HEK293 (cell line): Measurements from ENCODE around the gene KRTDAP.

Experiments used
- CTCF ChIA-PET: fragments of 350-600 bp; formaldehyde crosslinking; extraction: SDS; loops from one replicate; lab custom pipeline; 2021; ENCODE audit warnings: antibody characterized with exemption; lab: Yijun Ruan, JAX
- POLR2A ChIA-PET: fragments of 300-600 bp; formaldehyde crosslinking; extraction: SDS; loops from one replicate; lab custom pipeline; 2020; ENCODE audit warnings: antibody characterized with exemption, inconsistent platforms; lab: Yijun Ruan, JAX
- H3K27ac ChIP-seq: fragments of 200-500 bp; sonication (Bioruptor generic); 2 replicates; pipeline ENCODE4 v1.5.1; 2014; ENCODE audit warnings: low read depth, low read length, control low read depth, inconsistent platforms; ENCODE audit errors: extremely low read depth
- H3K36me3 ChIP-seq, 2 experiments: fragments of 200-500 bp in 1 of 2; sonication (Bioruptor generic) in 1 of 2; 1 replicate in 1 of 2; 2 replicates in 1 of 2; pipeline ENCODE4 v1.5.1; 2014 to 2017; ENCODE audit warnings: inconsistent platforms in 2 of 2, low read length in 2 of 2; ENCODE audit not compliant: control insufficient read depth in 2 of 2, insufficient read depth in 1 of 2
- H3K4me1 ChIP-seq: fragments of 200-500 bp; sonication (Bioruptor generic); 2 replicates; pipeline ENCODE4 v1.5.1; 2014; ENCODE audit warnings: mild to moderate bottlenecking, low read length, inconsistent platforms; ENCODE audit not compliant: control insufficient read depth, insufficient read depth
- H3K4me3 ChIP-seq: 2 replicates; pipeline ENCODE4 v1.5.1; 2011; ENCODE audit warnings: low read depth, mild to moderate bottlenecking, control low read depth, low read length, moderate library complexity
- H3K9me3 ChIP-seq: fragments of 200-500 bp; sonication (Bioruptor generic); 2 replicates; pipeline ENCODE4 v1.5.1; 2014; ENCODE audit warnings: low read depth, low read length, inconsistent platforms; ENCODE audit not compliant: control insufficient read depth, insufficient read depth
- GLI2 ChIP-seq: fragments of 450-650 bp; formaldehyde crosslinking; IDR thresholded peaks from 2 replicates; pipeline ENCODE4; 2017; ENCODE audit warnings: missing biosample characterization, missing genetic modification characterization, low read depth, borderline replicate concordance
- GLI4 ChIP-seq: fragments of 450-650 bp; formaldehyde crosslinking; IDR thresholded peaks from 2 replicates; pipeline ENCODE4 v1.5.1; 2016; ENCODE audit warnings: missing biosample characterization, missing genetic modification characterization
- SCRT2 ChIP-seq: fragments of 450-650 bp; formaldehyde crosslinking; IDR thresholded peaks from 2 replicates; pipeline ENCODE4 v1.5.1; 2016; ENCODE audit warnings: missing biosample characterization, missing genetic modification characterization
- TRIM28 ChIP-seq: IDR thresholded peaks from 2 replicates; pipeline ENCODE4 v1.6.1; 2011; ENCODE audit warnings: low read length, control low read depth, borderline replicate concordance
- ZBTB17 ChIP-seq: fragments of 450-650 bp; formaldehyde crosslinking; IDR thresholded peaks from 2 replicates; pipeline ENCODE4 v1.5.1; 2016; ENCODE audit warnings: missing biosample characterization, missing genetic modification characterization
- ZIC2 ChIP-seq: fragments of 450-650 bp; formaldehyde crosslinking; IDR thresholded peaks from 2 replicates; pipeline ENCODE4 v1.5.1; 2016; ENCODE audit warnings: missing biosample characterization, missing genetic modification characterization
- ZNF140 ChIP-seq: fragments of 450-650 bp; formaldehyde crosslinking; IDR thresholded peaks from 2 replicates; pipeline ENCODE4 v1.5.1; 2016; ENCODE audit warnings: missing biosample characterization, missing genetic modification characterization
- ZNF174 ChIP-seq: fragments of 450-650 bp; formaldehyde crosslinking; IDR thresholded peaks from 2 replicates; pipeline ENCODE4 v1.5.0; 2017; ENCODE audit warnings: missing biosample characterization, mild to moderate bottlenecking, missing genetic modification characterization
- ZNF239 ChIP-seq: fragments of 450-650 bp; formaldehyde crosslinking; IDR thresholded peaks from 2 replicates; pipeline ENCODE4 v1.5.1; 2016; ENCODE audit warnings: missing biosample characterization, missing genetic modification characterization
- ZNF335 ChIP-seq: fragments of 450-650 bp; formaldehyde crosslinking; conservative IDR thresholded peaks from 2 replicates; pipeline ENCODE4 v1.5.1; 2016; ENCODE audit warnings: missing biosample characterization, missing genetic modification characterization
- ZNF366 ChIP-seq: fragments of 450-650 bp; formaldehyde crosslinking; conservative IDR thresholded peaks from 2 replicates; pipeline ENCODE4 v1.5.1; 2016; ENCODE audit warnings: missing biosample characterization, missing genetic modification characterization
- ZNF473 ChIP-seq: fragments of 450-650 bp; formaldehyde crosslinking; IDR thresholded peaks from 2 replicates; pipeline ENCODE4 v1.5.1; 2017; ENCODE audit warnings: missing biosample characterization, missing genetic modification characterization
- ZNF623 ChIP-seq: fragments of 450-650 bp; formaldehyde crosslinking; IDR thresholded peaks from 2 replicates; pipeline ENCODE4 v1.5.1; 2016; ENCODE audit warnings: missing biosample characterization, missing genetic modification characterization
- ZNF677 ChIP-seq: fragments of 450-650 bp; IDR thresholded peaks from 2 replicates; pipeline ENCODE4 v1.5.0; 2018; ENCODE audit warnings: missing biosample characterization, mild to moderate bottlenecking, missing genetic modification characterization, moderate library complexity
- ZNF785 ChIP-seq: fragments of 450-650 bp; formaldehyde crosslinking; IDR thresholded peaks from 2 replicates; pipeline ENCODE4 v1.5.1; 2016; ENCODE audit warnings: missing biosample characterization, missing genetic modification characterization
- ZNF791 ChIP-seq: fragments of 450-650 bp; formaldehyde crosslinking; IDR thresholded peaks from 2 replicates; pipeline ENCODE4 v1.5.1; 2016; ENCODE audit warnings: missing biosample characterization, missing genetic modification characterization
- TF ChIP-seq, protein P1 (sequence below): fragments of 450-650 bp; formaldehyde crosslinking; IDR thresholded peaks from 2 replicates; pipeline ENCODE4 v1.5.1; 2016; ENCODE audit warnings: missing biosample characterization, missing genetic modification characterization
- TF ChIP-seq, protein P2 (sequence below): fragments of 450-650 bp; formaldehyde crosslinking; IDR thresholded peaks from 2 replicates; pipeline ENCODE4 v1.5.1; 2016; ENCODE audit warnings: missing biosample characterization, missing genetic modification characterization
- TF ChIP-seq, protein P3 (sequence below): fragments of 450-650 bp; formaldehyde crosslinking; IDR thresholded peaks from 2 replicates; pipeline ENCODE4 v1.5.1; 2016; ENCODE audit warnings: missing biosample characterization, missing genetic modification characterization

The KRTDAP gene

DNA sequence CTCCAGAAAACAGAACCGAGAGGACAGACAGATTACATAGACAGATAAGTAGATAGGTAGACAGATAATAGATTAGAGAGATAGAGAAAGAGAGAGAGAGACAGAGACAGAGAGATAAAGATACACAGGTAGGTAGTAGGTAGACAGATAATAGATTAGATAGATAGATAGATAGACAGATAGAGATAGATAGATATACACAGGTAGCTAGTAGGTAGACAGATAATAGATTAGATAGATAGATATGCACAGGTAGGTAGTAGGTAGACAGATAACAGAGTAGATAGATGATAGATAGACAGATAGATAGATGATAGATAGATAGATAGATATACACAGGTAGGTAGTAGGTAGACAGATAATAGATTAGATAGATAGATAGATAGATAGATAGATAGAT lies 32.1 kb downstream of the KRTDAP start:
- ChIA-PET POLR2A (no interaction called here), CTCF (interaction anchor here (0.6 to 4.1 kb wide), 5 partner anchors 11 to 118 kb away, joined by 3 to 26 read pairs (median 5); no protein-coding TSS in a partner anchor)
- Histone ChIP-seq H3K36me3 (no peaks in the 10 kb centered on the region; a peak in 1 of 3 replicates), H3K27ac (no peak overlapping the region), H3K9me3 (no peaks in the 10 kb centered on the region; the same call in 1 of the 2 replicates), H3K4me3 (no peak overlapping the region), H3K4me1 (no peaks in the 10 kb centered on the region)
- TF ChIP-seq ZNF366 (tag by site-specific recombination) (peak; percentile 74), SCRT2 (no peak), ZBTB17 (tag by site-specific recombination) (peak; percentile 68)
- TF ChIP-seq, protein P1, sequence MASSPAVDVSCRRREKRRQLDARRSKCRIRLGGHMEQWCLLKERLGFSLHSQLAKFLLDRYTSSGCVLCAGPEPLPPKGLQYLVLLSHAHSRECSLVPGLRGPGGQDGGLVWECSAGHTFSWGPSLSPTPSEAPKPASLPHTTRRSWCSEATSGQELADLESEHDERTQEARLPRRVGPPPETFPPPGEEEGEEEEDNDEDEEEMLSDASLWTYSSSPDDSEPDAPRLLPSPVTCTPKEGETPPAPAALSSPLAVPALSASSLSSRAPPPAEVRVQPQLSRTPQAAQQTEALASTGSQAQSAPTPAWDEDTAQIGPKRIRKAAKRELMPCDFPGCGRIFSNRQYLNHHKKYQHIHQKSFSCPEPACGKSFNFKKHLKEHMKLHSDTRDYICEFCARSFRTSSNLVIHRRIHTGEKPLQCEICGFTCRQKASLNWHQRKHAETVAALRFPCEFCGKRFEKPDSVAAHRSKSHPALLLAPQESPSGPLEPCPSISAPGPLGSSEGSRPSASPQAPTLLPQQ (tag by site-specific recombination), result no peak

DNA sequence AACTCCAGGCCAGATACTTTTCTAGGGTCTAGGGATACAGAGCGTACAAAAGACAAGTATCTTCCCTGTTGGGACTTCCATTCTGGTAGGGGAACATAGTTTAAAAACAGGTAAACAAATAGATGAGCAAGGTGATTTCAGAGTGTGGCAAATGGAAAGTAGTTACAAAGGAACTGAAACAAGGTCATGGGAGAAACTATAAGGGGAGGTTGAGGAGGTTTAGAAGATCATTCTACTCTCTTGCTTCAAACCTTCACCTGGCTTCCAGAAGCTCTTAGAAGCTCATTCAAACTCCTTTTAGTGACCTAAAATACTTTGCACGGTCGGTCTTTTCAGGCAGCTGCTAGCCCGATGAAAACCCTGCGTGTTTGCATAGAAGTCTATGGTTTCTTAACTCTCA lies 33.1 kb downstream of the KRTDAP start:
- ChIA-PET CTCF (interaction anchor here (0.7 to 4.1 kb wide), 5 partner anchors 12 to 104 kb away, joined by 3 to 26 read pairs (median 4); no protein-coding TSS in a partner anchor), POLR2A (no interaction called here)
- Histone ChIP-seq H3K4me3 (no peak overlapping the region), H3K27ac (no peak overlapping the region), H3K36me3 (no peaks in the 10 kb centered on the region; a peak in 1 of 3 replicates), H3K4me1 (no peaks in the 10 kb centered on the region), H3K9me3 (no peaks in the 10 kb centered on the region)
- TF ChIP-seq ZNF239 (tag by site-specific recombination), result no peak
- TF ChIP-seq ZNF140 (tag by site-specific recombination), result no peak
- no peak for TF ChIP-seq ZIC2 (tag by site-specific recombination)
- no peak for TF ChIP-seq ZNF785 (tag by site-specific recombination)
- no peak for TF ChIP-seq GLI2 (tag by site-specific recombination)
- no peak for TF ChIP-seq ZNF174
- TF ChIP-seq, protein P2, sequence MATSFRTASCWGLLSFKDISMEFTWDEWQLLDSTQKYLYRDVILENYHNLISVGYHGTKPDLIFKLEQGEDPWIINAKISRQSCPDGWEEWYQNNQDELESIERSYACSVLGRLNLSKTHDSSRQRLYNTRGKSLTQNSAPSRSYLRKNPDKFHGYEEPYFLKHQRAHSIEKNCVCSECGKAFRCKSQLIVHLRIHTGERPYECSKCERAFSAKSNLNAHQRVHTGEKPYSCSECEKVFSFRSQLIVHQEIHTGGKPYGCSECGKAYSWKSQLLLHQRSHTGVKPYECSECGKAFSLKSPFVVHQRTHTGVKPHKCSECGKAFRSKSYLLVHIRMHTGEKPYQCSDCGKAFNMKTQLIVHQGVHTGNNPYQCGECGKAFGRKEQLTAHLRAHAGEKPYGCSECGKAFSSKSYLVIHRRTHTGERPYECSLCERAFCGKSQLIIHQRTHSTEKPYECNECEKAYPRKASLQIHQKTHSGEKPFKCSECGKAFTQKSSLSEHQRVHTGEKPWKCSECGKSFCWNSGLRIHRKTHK (tag by site-specific recombination), result no peak
- TF ChIP-seq TRIM28, result no peak
- no peak for TF ChIP-seq ZNF791 (tag by site-specific recombination)
- TF ChIP-seq GLI4 (tag by site-specific recombination), result no peak
- no peak for TF ChIP-seq ZNF335 (tag by site-specific recombination)
- TF ChIP-seq, protein P3, sequence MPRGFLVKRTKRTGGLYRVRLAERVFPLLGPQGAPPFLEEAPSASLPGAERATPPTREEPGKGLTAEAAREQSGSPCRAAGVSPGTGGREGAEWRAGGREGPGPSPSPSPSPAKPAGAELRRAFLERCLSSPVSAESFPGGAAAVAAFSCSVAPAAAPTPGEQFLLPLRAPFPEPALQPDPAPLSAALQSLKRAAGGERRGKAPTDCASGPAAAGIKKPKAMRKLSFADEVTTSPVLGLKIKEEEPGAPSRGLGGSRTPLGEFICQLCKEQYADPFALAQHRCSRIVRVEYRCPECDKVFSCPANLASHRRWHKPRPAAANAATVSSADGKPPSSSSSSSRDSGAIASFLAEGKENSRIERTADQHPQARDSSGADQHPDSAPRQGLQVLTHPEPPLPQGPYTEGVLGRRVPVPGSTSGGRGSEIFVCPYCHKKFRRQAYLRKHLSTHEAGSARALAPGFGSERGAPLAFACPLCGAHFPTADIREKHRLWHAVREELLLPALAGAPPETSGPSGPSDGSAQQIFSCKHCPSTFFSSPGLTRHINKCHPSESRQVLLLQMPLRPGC, result no peak
- TF ChIP-seq ZNF473, result no peak

DNA sequence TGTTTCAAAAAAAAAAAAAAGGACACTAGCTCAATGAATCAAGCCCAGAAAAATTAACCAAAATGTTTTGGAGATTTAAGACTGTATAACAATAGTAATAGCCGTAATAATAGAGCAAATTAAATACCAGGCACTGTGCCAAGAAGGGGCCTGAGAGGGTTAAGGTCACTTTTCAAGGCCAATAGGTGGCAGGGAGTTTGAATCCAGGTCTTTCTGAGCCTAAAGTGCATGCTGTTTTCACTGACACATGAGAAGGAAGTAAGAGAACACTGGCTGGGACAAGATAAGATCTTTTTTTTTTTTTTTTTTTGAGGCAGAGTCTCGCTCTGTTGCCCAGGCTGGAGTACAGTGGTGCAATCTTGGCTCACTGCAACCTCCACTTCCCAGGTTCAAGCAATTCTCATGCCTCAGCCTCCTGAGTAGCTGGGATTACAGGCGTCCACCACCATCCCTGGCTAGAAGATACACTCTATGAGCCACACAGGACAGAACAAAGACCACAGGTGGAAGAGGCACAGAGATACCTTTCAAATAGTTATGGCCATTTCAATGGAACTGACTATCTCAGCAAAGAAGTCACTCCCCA lies 34.6 kb downstream of the KRTDAP start:
- CTCF ChIA-PET, result interaction anchor here (0.7 to 1.0 kb wide), 3 partner anchors 100 to 232 kb away, joined by 3 to 4 read pairs (median 4); no protein-coding TSS in a partner anchor

More for the DNA sequence above, 34.6 kb downstream of the KRTDAP start:
- H3K4me1 ChIP-seq, result no peaks in the 10 kb centered on the region
- POLR2A ChIA-PET, result no interaction called here
- H3K9me3 ChIP-seq, result no peaks in the 10 kb centered on the region
- no peak for TF ChIP-seq ZNF623 (tag by site-specific recombination)
- peak; percentile 21; the same call in 1 of the 2 replicates for TF ChIP-seq ZBTB17 (tag by site-specific recombination)
- peak; percentile 63; the same call in 1 of the 2 replicates for TF ChIP-seq ZNF677
- H3K4me3 ChIP-seq, result no peak overlapping the region
- no peaks in the 10 kb centered on the region; a peak in 1 of 3 replicates for H3K36me3 ChIP-seq
- no peak overlapping the region for H3K27ac ChIP-seq
